Measurements from ENCODE around the gene PTPRB.

DNA sequence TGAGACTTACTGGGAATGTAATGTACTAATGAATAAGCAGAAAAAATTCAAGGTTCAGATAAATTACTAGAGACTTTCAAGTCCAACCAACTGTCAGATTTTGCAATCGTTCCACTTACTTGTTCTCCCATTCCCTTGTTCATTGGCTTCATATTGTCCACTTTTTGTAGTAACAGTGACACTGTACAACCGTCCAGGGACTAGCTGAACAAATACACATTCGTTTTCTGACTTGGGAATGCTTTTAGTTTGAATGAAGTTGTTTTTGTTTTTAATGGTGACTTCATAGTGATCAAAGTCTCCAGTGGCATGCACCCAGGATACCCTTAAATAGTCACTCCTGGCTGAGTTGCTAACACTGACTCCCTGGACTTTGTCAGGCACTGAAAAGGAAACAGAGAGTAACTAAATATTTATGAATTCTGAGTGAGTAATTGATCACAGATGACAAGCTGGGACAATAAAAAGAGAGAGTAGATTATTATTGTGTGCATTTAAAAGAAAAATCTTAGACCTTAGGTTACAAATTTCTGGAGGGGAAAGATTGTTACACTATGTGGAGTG is 65.4 kb downstream of the PTPRB start:
- TF ChIP-seq EP300 (IDR thresholded peaks at IDR 0.05) (no peak), POLR2A (IDR thresholded peaks at IDR 0.05) (no peak)
